CD4-positive, alpha-beta T cell (primary cell): ENCODE measurements around the gene ZNF746. TPM values are rescaled to one million over a fixed set of nuclear protein-coding genes. Genes with fewer than 3 reads are reported as not detected.
A peak's percentile ranks its signal among the peaks of the same experiment; 100 is the strongest.

Experiments used
- ATAC-seq: fragments of 200-7000 bp; cut with Tn5 transposase; one replicate; pipeline ENCODE4 v1.10.0; 2022; ENCODE audit warnings: mild to moderate bottlenecking; ENCODE audit not compliant: poor library complexity
- CTCF ChIA-PET: fragments of 350-600 bp; sonication (Branson Sonifier 250); formaldehyde crosslinking; loops from one replicate; lab custom pipeline; 2021; ENCODE audit warnings: antibody characterized with exemption, inconsistent platforms; lab: Charles Lee
- POLR2A ChIA-PET: fragments of 350-600 bp; sonication (Branson Sonifier 250); formaldehyde crosslinking; loops from one replicate; lab custom pipeline; 2021; ENCODE audit warnings: antibody characterized with exemption, inconsistent platforms; lab: Charles Lee
- DNase-seq, 14 experiments: peaks; one replicate each; pipeline ENCODE4 v3.0.0-alpha.2; 2013 to 2020; ENCODE audit warnings: mixed read lengths in 2 of 14
- H3K27ac ChIP-seq, 2 donors: one replicate each; pipeline versions ENCODE4 v1.5.1 to v1.7.0; 2013; ENCODE audit warnings: low read length in 2 of 2, low read depth in 1 of 2, mild to moderate bottlenecking in 1 of 2
- H3K27me3 ChIP-seq, 2 experiments: 1 replicate in 1 of 2; 2 replicates in 1 of 2; pipeline versions ENCODE4 v1.6.1 to v1.7.0; 2013; ENCODE audit warnings: low read length in 2 of 2, control low read depth in 1 of 2, mild to moderate bottlenecking in 1 of 2, moderate library complexity in 1 of 2; ENCODE audit not compliant: insufficient read depth in 2 of 2, control insufficient read depth in 1 of 2
- H3K36me3 ChIP-seq: one replicate; pipeline ENCODE4 v1.6.1; 2013; ENCODE audit warnings: low read length, control low read depth; ENCODE audit not compliant: insufficient read depth
- H3K4me1 ChIP-seq: one replicate; pipeline ENCODE4 v1.6.1; 2013; ENCODE audit warnings: low read length, control low read depth; ENCODE audit not compliant: insufficient read depth
- H3K4me3 ChIP-seq: one replicate; pipeline ENCODE4 v1.5.1; 2013; ENCODE audit warnings: mild to moderate bottlenecking, low read length, moderate library complexity
- H3K9me3 ChIP-seq, 2 experiments: 1 replicate in 1 of 2; 2 replicates in 1 of 2; pipeline versions ENCODE4 v1.6.1 to v1.7.0; 2013; ENCODE audit warnings: low read length in 2 of 2, mild to moderate bottlenecking in 2 of 2, control low read depth in 1 of 2, moderate library complexity in 1 of 2; ENCODE audit not compliant: control insufficient read depth in 1 of 2, insufficient read depth in 1 of 2
- H3K27ac Mint-ChIP-seq: one replicate; pipeline ENCODE4 v1.8.0; 2020; ENCODE audit warnings: mixed read lengths
- H3K27me3 Mint-ChIP-seq: one replicate; pipeline ENCODE4 v1.8.0; 2021; ENCODE audit warnings: mixed read lengths
- H3K36me3 Mint-ChIP-seq: one replicate; pipeline ENCODE4 v1.8.0; 2021; ENCODE audit warnings: low read depth, mixed read lengths
- H3K4me1 Mint-ChIP-seq: one replicate; pipeline ENCODE4 v1.8.0; 2021; ENCODE audit warnings: low read depth, mixed read lengths
- H3K4me3 Mint-ChIP-seq: one replicate; pipeline ENCODE4 v1.8.0; 2020; ENCODE audit warnings: mild to moderate bottlenecking, mixed read lengths
- H3K9me3 Mint-ChIP-seq: one replicate; pipeline ENCODE4 v1.8.0; 2020; ENCODE audit warnings: mixed read lengths
- intact Hi-C, 2 experiments: fragments of 100-400 bp; cut with DNase I in 1 of 2; cut with micrococcal nuclease in 1 of 2; formaldehyde crosslinking; loops; one replicate each; pipeline versions ENCODE4 v1.15.1 to v1.9.0; 2023 to 2025; cut with DNase I, micrococcal nuclease
- total RNA-seq, 174 experiments: library from RNA in 2 of 174; stranded (reverse) in 2 of 174; gene quantifications; one replicate each; pipeline ENCODE4 v1.2.3 and lab custom pipeline; 2021 to 2026
- TF ChIP-seq, protein P1 (sequence below): fragments of 200-600 bp; IDR thresholded peaks from one replicate; pipeline ENCODE4 v1.8.0; 2022; ENCODE audit warnings: antibody characterized with exemption, mild to moderate bottlenecking

ZNF746 gene
- total RNA-seq, 2 experiments from 2014 or later, result 28.4 to 30.3 TPM

DNA sequence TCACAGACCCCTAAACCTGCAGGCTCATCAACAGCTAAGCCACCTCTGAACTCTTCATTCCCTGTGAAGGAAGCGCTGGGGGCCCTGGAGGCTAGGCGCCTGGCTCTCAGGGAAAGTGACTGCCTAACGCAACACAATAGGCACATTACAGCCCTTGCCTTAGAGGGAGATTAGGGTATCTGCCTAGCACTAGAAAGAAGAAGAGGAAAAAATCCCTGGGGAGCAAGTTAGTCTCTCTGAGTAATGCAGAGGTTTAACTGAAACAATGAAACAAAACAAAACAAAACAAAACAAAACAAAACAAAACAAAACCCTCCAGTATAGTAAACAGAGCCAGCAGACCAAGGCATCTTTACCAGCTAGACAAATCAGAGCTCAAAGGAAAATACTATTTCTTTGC, 39.4 kb downstream of the ZNF746 start:
- POLR2A ChIA-PET, result interaction anchor here (1.2 kb wide), 2 partner anchors 13 to 197 kb away, joined by 3 to 4 read pairs; no protein-coding TSS in a partner anchor
- H3K4me1 Mint-ChIP-seq, result peaks cover 33% of the 10 kb centered on the region
- no peaks in the 10 kb centered on the region for H3K27me3 ChIP-seq
- H3K27ac Mint-ChIP-seq, result peak overlapping the region; percentile 54
- H3K36me3 ChIP-seq, result peaks cover 24% of the 10 kb centered on the region
- no peak for ATAC-seq
- no peak overlapping the region for H3K4me3 ChIP-seq
- peaks cover 42% of the 10 kb centered on the region for H3K36me3 Mint-ChIP-seq
- CTCF ChIA-PET, result no interaction called here
- H3K9me3 Mint-ChIP-seq, result no peaks in the 10 kb centered on the region
- no peaks in the 10 kb centered on the region for H3K9me3 ChIP-seq
- H3K4me3 Mint-ChIP-seq, result peak overlapping the region; percentile 90
- DNase-seq, result no peak
- no peak overlapping the region for H3K27ac ChIP-seq
- intact Hi-C loops, result no loop called here
- TF ChIP-seq, protein P1, sequence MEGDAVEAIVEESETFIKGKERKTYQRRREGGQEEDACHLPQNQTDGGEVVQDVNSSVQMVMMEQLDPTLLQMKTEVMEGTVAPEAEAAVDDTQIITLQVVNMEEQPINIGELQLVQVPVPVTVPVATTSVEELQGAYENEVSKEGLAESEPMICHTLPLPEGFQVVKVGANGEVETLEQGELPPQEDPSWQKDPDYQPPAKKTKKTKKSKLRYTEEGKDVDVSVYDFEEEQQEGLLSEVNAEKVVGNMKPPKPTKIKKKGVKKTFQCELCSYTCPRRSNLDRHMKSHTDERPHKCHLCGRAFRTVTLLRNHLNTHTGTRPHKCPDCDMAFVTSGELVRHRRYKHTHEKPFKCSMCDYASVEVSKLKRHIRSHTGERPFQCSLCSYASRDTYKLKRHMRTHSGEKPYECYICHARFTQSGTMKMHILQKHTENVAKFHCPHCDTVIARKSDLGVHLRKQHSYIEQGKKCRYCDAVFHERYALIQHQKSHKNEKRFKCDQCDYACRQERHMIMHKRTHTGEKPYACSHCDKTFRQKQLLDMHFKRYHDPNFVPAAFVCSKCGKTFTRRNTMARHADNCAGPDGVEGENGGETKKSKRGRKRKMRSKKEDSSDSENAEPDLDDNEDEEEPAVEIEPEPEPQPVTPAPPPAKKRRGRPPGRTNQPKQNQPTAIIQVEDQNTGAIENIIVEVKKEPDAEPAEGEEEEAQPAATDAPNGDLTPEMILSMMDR, result no peak
- no peaks in the 10 kb centered on the region for H3K27me3 Mint-ChIP-seq
- peaks cover 25% of the 10 kb centered on the region for H3K4me1 ChIP-seq

DNA sequence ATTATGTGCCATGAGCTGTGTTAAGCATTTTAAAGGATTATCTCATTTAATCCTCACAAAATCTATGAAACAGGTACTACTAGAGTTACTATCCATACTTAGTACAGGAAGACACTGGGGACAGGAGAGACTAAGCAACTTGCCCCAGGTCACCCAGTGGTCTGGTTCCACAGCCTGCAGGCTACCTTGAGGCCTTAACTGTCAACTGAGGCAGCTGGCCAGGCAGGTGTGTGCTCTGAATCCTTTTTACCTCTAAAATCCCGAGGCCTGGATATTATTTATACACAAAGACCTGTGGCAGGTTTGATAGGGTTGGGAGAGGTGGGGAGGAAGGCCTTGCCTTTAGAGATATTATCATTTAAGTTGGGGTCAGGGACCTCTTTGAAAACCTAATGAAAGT, 39.8 kb downstream of the ZNF746 start:
- ChIA-PET POLR2A (interaction anchor here (1.2 kb wide), 2 partner anchors 12 to 197 kb away, joined by 3 to 4 read pairs; no protein-coding TSS in a partner anchor), CTCF (no interaction called here)
- intact Hi-C loops, result no loop called here
- peaks cover 33% of the 10 kb centered on the region for H3K4me1 Mint-ChIP-seq
- H3K27ac ChIP-seq, result no peak overlapping the region
- peaks cover 25% of the 10 kb centered on the region for H3K4me1 ChIP-seq
- DNase-seq, result no peak
- H3K27me3 Mint-ChIP-seq, result no peaks in the 10 kb centered on the region
- no peak for ATAC-seq
- peaks cover 47% of the 10 kb centered on the region for H3K36me3 Mint-ChIP-seq
- no peak overlapping the region for H3K4me3 ChIP-seq
- peaks cover 25% of the 10 kb centered on the region for H3K36me3 ChIP-seq
- peak overlapping the region; percentile 90 for H3K4me3 Mint-ChIP-seq
- no peaks in the 10 kb centered on the region for H3K27me3 ChIP-seq
- peak overlapping the region; percentile 54 for H3K27ac Mint-ChIP-seq
- H3K9me3 ChIP-seq, result no peaks in the 10 kb centered on the region
- H3K9me3 Mint-ChIP-seq, result no peaks in the 10 kb centered on the region
- TF ChIP-seq, protein P1, result no peak

DNA sequence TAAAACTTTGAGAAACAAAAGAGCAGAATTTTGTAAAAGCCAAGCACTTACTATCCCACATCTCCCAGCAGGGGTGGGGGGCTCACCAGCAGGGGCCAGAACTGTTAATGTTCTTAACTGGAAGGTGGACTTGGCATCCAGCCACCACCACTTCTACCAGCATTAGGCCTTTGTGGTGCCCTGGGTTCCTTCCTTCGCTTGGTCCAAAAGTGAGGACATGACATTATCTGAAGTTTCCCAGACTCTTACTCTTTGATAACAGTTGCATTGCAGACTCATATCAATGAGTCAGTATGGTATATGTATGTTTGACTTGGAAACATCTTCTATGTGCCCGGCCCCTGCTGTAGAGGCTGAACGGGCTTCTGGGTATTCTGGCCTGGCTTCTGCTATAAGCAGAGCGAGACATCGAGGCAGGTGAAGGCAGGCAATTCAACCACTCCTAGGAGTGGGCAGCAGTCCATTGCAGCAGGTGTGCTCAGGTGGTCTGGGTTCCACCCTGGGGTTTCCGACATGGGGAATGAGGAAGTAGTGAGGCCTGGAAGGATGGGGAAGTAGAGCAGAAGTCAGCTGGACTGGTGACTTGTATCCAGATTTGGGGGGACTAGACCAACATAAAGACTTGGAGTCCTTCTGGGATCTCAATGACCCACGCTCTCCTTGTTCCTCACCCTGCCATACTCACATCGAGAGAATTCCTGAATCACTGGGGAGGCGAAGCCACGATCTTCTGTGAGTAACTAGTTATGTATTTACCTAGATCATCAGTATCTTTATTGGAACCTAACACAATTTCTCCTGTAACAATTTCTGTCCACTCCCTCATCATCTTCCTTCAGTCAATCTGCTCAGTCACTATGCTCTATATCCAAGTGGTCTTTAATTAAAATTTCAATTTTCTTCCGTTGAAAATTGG, 40.8 kb downstream of the ZNF746 start:
- H3K27me3 Mint-ChIP-seq, result no peaks in the 10 kb centered on the region
- H3K27ac Mint-ChIP-seq, result no peak overlapping the region
- H3K4me3 ChIP-seq, result no peak overlapping the region
- peak overlapping the region; percentile 61 for H3K4me3 Mint-ChIP-seq
- ATAC-seq (no peak), DNase-seq (no peak)
- POLR2A ChIA-PET, result no interaction called here
- H3K4me1 Mint-ChIP-seq, result peaks cover 33% of the 10 kb centered on the region
- peaks cover 29% of the 10 kb centered on the region for H3K36me3 ChIP-seq
- TF ChIP-seq, protein P1, result no peak
- CTCF ChIA-PET, result no interaction called here
- peaks cover 52% of the 10 kb centered on the region for H3K36me3 Mint-ChIP-seq
- peaks cover 25% of the 10 kb centered on the region for H3K4me1 ChIP-seq
- H3K27ac ChIP-seq, result no peak overlapping the region
- H3K27me3 ChIP-seq, result no peaks in the 10 kb centered on the region
- H3K9me3 ChIP-seq, result no peaks in the 10 kb centered on the region
- H3K9me3 Mint-ChIP-seq, result no peaks in the 10 kb centered on the region
- intact Hi-C loops, result no loop called here
